GM21576 (cell line): ENCODE data around the gene TRIM17.

ENCODE experiments used
- ATAC-seq: cut with Tn5 transposase; IDR thresholded peaks from one replicate; pipeline ENCODE4 v1.9.1; 2021; ENCODE audit warnings: mild to moderate bottlenecking, moderate library complexity; ENCODE audit not compliant: unreplicated experiment

TRIM17 gene

GRCh38 chr1:228381356-228381755 is 35.3 kb downstream of the TRIM17 start:
- ATAC-seq = no peak

GRCh38 chr1:228379666-228380065 is 37.0 kb downstream of the TRIM17 start:
- ATAC-seq = no peak

GRCh38 chr1:228378873-228379460 is 37.7 kb downstream of the TRIM17 start:
- no peak for ATAC-seq

DNA sequence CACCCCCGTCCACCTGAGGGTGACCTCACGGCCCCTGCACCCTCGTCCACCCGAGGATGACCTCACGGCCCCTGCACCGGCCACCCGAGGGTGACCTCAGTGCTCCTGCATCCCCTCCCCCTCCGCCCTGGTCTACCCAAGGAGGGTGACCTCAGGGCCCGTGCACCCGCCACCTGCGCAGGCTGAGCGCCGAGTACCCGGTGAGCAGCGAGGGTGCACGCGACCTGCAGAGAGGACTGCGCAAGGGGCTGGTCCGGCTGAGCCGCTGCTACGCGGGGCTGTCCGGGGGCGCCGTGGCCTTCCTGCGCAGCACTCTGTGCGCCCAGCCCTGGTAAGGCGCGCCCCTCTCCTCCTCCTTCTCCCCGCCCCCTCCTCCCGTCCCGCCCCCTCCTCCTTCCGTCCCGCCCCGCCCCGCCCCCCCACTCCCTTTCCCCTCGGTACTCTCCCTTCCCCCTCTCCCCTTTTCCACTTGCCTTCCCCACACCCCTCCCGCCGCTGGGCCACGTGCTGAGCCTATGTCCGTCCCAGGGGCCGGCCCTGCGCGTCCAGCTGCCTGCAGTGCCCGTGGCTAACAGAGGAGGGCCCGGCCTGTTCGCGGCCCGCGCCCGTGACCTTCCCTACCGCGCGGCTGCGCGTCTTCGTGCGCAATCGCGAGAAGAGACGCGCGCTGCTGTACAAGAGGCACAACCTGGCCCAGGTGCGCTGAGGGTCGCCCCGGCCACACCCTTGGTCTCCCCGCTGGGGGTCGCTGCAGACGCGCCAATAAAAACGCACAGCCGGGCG is 38.4 kb downstream of the TRIM17 start:
- ATAC-seq = no peak

GRCh38 chr1:228377664-228378089 is 39.0 kb downstream of the TRIM17 start:
- ATAC-seq = no peak

DNA sequence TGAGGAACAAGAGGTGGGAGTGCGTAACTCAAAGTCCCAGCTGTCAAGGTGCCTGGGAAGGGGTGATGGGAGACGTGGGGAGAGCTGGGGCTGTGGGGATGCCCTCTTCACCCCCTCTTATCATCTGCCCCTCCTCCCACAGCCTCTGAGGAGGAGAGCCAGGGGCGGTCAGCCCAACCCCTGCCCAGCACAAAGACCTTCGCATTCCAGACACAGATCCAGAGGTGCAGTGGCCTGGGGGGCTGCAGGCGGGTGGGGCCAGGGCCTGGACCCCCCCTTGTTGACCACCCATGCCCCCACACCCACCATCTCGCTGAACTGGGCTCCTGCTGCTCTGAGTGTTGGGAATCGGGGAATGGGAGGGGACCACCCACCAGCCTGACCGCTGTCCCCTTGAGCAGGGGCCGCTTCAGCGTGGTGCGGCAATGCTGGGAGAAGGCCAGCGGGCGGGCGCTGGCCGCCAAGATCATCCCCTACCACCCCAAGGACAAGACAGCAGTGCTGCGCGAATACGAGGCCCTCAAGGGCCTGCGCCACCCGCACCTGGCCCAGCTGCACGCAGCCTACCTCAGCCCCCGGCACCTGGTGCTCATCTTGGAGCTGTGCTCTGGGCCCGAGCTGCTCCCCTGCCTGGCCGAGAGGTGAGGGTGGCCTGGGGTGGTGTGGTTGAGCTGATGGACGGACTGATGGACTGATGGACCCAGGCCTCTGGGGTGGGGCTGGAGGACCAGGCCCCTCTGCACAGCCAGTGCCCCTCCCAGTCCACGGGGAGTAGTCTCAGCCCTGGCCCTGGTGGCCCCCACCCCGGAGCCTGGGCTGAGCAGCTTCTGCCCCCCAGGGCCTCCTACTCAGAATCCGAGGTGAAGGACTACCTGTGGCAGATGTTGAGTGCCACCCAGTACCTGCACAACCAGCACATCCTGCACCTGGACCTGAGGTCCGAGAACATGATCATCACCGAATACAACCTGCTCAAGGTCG is 39.7 kb downstream of the TRIM17 start:
- no peak for ATAC-seq

DNA sequence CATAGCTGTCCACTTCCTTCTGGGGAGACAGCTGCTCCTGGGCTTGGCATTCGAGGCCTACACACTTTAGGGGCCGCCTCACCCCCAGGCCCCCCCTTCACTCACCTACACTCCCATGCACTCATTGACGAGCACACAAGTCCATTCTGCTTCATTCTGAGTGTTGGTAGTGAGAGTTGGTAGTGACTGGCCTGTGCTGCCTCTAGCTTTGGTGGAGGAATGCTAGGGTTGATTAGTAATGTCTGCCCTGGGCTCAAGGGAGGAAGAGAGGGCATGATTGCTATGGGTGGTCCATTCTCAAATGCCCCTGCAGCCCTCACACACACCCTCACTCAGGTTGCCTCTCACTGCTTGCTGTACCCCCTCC is 40.4 kb downstream of the TRIM17 start:
- no peak for ATAC-seq

DNA sequence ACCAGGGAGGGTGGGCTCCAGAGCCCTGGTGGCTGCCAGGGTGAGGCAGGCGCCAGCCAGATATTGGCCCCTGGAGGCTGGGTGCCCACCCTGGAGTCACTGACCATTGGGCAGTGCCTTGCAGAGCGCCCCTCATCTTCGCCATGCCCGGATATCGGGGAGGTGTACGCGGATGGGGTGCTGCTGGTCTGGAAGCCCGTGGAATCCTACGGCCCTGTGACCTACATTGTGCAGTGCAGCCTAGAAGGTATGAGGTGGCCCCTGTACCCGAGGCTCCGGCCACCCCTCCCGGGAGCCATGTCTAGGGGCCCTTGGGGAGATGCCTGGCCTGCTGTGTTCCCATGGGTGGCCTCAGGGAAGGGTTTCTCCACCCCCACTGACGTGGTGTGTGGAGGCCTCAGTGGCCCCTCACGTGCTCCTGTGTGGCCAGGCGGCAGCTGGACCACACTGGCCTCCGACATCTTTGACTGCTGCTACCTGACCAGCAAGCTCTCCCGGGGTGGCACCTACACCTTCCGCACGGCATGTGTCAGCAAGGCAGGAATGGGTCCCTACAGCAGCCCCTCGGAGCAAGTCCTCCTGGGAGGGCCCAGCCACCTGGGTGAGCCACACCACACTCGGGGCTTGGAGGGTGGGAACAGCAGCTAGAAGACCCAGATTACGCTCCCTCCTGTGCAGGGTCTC is 40.9 kb downstream of the TRIM17 start:
- ATAC-seq = no peak

DNA sequence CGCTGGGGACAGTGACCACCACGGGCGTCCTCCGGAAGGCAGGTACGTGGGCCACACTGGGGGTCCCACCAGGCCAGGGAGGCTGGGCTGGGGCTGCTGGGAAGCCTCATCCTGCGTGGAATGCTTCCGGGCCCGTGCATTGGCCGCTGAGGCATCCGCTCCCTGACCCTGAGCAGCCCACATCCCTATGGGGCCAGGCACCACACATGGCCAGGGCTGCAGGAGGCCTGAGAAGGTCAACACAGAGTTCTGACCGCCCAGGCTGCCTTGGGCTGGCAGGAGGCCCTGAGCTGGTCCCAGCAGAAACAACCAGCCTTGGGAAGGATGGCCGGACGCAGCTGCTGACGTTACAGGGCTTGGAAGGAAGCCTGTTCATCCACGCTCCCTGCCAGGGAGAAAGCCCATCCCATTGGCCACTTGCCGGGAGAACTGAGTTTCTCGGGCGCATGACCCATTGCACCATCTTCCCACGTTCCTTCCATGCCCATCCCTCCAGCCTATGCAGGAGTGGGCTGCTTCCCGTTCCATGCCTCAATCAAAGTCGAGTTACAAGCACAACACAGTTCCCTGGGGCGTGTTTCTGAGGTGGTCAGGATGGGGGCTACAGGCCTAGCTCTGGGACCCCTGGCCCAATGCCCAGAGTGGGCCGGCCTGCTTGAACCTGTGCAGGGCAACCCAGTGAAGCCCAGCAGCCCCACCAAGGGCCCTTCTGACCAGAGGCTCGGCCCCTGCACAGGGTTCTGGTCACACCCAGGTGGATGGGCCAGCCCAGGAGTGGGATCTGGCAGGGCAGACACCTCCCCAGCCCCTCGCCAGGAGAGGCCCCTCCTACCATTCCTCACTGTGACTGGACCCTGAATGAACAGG is 41.7 kb downstream of the TRIM17 start:
- ATAC-seq = no peak

DNA sequence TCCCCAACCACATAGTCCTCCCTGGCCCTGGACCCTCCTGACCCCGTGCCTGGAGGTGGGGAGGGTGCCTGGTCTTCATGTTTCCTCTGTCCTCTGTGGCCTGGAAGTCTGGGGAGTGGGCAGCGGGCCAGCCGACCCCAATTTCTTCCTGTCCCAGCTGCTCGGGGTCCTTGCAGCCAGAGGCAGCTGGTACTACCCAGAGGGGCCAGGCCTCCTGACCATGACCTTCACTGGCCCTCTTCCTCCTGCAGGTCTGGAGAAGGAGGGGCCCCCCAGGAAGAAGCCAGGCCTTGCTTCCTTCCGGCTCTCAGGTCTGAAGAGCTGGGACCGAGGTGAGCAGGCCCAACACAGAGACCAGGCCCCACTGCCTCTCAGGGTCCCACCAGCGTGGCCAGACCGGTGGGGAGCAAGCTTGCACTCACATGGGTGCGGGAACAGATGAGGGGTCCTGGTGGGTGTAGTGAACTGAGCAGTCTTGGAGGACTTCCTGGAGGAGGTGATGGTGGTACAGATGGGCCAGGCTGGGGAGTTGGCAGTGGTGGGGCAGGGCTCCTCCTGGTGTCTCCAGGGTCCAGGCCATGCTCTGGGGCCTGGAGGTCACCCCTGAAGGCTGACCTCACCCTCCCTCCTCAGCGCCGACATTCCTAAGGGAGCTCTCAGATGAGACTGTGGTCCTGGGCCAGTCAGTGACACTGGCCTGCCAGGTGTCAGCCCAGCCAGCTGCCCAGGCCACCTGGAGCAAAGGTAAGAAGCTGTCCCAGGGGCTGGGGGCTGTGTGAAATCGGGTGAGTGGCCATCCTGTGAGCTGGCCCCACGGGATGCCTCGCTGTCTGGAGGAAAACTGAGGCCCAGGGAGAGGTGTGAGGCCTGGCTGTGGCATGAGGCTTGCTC is 42.7 kb downstream of the TRIM17 start:
- no peak for ATAC-seq

GRCh38 chr1:228373004-228373680 is 43.5 kb downstream of the TRIM17 start:
- ATAC-seq = no peak

DNA sequence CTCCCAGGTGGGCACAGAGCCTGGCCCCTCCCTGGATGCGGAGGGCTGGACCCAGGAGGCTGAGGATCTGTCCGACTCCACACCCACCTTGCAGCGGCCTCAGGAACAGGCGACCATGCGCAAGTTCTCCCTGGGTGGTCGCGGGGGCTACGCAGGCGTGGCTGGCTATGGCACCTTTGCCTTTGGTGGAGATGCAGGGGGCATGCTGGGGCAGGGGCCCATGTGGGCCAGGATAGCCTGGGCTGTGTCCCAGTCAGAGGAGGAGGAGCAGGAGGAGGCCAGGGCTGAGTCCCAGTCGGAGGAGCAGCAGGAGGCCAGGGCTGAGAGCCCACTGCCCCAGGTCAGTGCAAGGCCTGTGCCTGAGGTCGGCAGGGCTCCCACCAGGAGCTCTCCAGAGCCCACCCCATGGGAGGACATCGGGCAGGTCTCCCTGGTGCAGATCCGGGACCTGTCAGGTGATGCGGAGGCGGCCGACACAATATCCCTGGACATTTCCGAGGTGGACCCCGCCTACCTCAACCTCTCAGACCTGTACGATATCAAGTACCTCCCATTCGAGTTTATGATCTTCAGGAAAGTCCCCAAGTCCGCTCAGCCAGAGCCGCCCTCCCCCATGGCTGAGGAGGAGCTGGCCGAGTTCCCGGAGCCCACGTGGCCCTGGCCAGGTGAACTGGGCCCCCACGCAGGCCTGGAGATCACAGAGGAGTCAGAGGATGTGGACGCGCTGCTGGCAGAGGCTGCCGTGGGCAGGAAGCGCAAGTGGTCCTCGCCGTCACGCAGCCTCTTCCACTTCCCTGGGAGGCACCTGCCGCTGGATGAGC is 44.3 kb downstream of the TRIM17 start:
- no peak for ATAC-seq

GRCh38 chr1:228371741-228372182 is 44.9 kb downstream of the TRIM17 start:
- ATAC-seq = no peak

DNA sequence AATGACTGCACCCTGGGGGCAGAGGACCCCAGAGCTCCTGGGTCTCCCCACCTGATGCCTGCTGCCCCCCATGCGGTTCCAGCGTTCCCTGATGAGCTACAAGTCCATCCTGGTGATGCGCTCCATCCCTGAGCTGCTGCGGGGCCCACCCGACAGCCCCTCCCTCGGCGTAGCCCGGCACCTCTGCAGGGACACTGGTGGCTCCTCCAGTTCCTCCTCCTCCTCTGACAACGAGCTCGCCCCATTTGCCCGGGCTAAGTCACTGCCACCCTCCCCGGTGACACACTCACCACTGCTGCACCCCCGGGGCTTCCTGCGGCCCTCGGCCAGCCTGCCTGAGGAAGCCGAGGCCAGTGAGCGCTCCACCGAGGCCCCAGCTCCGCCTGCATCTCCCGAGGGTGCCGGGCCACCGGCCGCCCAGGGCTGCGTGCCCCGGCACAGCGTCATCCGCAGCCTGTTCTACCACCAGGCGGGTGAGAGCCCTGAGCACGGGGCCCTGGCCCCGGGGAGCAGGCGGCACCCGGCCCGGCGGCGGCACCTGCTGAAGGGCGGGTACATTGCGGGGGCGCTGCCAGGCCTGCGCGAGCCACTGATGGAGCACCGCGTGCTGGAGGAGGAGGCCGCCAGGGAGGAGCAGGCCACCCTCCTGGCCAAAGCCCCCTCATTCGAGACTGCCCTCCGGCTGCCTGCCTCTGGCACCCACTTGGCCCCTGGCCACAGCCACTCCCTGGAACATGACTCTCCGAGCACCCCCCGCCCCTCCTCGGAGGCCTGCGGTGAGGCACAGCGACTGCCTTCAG is 45.5 kb downstream of the TRIM17 start:
- no peak for ATAC-seq

GRCh38 chr1:228370439-228370940 is 46.2 kb downstream of the TRIM17 start:
- no peak for ATAC-seq

- no peak for ATAC-seq
Observed at GRCh38 chr1:228369608-228370438, 46.8 kb downstream of the TRIM17 start.
